NT2/D1 (cell line): ENCODE data around the gene CACNB2.

Experiments used
- SUZ12 ChIP-seq: IDR thresholded peaks from 2 replicates; pipeline ENCODE4 v1.6.1; 2011; ENCODE audit not compliant: insufficient read length, insufficient read depth; ENCODE audit errors: extremely low read depth
- YY1 ChIP-seq: IDR thresholded peaks from 2 replicates; pipeline ENCODE4 v1.6.1; 2011; ENCODE audit not compliant: insufficient read length, insufficient read depth
- ZNF274 ChIP-seq: IDR thresholded peaks from 2 replicates; pipeline ENCODE4 v1.6.1; 2011; ENCODE audit warnings: mild to moderate bottlenecking, low read depth, low read length

GRCh38 chr10:18097524-18097923, 42.7 kb upstream of the CACNB2 start:
- TF ChIP-seq YY1, result no peak
- no peak for TF ChIP-seq ZNF274
- TF ChIP-seq SUZ12, result no peak
